GM21717 (cell line): Measurements from ENCODE around the gene SPACDR.

Experiments used
- ATAC-seq: cut with Tn5 transposase; IDR thresholded peaks from one replicate; pipeline ENCODE4 v1.9.1; 2021; ENCODE audit warnings: mild to moderate bottlenecking, moderate library complexity; ENCODE audit not compliant: unreplicated experiment

SPACDR gene

DNA sequence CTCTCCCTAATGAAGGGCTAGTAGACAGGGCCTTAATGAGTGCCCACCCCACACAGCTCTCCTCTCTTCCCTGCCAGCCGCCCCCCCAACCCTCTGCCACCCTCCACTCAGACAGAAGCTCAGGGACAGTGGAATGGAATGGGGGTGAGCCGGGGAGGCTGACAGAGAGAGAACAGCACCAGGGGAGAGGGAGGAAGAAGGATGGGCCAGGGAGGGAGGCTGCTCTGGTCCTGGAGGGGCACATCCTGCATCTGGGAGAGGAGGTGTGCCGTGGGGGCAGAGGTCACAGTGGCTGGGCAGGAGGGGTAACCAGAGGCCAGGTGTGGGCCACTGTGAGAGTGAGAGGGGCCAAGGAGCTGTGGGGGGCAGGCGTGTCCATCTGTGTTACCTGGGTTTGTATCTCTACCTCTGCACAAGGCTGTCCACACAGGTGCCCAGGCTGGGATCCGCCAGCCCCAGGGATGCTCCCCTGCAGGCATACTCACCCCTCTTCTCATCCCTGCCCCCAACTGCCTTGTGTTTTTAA is 22.1 kb upstream of the SPACDR start:
- no peak for ATAC-seq

DNA sequence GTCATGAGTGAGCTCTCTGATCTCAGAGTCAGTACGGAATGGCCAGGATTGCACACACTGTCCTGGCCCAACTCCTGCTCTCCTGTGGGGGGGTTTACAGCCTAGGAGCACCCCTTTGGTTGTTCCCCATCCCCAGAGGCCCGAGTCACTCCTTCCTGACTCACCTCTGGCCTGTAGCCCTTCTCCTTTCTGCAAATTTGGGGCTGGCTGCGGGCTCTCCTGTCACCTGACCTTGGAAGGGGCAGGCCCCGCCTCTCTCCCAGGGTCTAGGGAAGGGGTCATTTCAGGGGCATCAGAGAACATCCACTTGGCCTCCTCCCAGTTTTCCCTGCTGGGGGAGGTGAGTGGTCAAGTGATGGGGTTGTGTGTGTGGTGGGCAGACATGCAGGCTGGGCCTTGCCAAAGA is 21.4 kb upstream of the SPACDR start:
- ATAC-seq, result no peak

DNA sequence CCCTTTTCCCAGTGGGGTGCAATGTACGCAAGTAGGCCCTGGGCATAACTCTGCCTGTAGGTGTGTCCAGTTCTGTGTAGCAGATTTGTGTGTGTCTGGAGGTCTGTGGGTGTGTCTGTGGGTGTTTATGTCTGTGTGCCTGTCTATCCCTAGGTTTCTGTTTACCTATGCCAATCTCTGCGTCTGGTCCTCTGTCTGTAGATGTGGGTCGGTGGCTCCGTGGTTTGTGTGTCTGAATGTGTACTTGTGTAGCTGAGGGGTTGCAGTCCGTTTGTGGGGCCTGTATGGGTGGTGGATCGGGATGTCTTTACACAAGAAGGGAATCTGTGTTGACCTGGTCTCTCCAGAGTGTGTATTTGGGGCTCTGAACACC is 20.6 kb upstream of the SPACDR start:
- no peak for ATAC-seq

DNA sequence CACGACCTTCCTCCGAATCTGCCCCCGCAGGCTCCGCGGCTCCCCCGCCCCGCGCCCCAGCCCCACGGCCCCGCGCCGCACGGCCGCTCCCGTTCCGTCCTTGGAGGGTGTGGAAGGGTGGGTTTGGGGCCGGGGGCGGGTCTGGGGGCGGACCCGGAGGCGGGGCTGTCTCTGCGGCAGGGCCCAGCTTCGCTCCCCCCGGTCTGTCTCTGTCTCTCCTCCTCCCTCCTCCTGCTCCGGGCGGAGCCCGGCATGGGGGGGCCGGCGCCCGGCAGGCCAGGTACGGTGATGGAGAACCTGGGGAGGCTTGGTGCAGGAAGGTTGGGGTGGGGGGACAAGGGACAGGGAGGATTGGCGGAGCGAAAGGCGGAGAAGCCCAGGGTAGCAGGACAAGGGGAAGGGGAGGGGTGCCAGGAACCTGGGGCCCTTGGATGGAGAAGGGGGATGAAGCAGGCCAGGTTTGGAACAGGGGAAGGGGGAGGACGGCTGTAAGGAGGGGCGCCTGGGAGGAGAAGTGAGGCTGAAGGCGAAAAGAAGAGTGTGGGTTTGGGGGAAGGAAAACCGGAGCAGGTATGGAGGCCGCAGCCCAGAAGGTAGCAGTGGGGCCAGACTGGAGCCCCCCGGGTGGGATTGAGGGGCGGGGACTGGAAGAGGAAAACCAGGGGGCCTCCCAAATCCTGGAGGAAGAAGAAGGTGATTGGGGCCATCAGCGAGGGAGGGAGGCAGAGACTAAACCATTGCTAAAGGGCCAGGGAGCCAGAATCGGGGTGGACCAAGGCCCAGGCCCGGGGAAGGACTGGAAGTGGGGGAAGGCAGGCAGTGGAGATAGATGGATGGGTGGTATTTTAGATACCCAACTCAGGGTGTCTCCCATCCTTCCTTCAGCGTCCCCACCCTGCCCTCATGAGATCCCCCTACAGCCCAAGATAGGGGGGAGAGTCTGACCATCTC is 19.9 kb upstream of the SPACDR start, which contains the start of gene NYAP1:
Gene NYAP1, plus strand, starts transcription at position 206 of the 951 bp plus-strand sequence. CDS start 1,385 bp downstream, outside the sequence.
- ATAC-seq, result no peak

DNA sequence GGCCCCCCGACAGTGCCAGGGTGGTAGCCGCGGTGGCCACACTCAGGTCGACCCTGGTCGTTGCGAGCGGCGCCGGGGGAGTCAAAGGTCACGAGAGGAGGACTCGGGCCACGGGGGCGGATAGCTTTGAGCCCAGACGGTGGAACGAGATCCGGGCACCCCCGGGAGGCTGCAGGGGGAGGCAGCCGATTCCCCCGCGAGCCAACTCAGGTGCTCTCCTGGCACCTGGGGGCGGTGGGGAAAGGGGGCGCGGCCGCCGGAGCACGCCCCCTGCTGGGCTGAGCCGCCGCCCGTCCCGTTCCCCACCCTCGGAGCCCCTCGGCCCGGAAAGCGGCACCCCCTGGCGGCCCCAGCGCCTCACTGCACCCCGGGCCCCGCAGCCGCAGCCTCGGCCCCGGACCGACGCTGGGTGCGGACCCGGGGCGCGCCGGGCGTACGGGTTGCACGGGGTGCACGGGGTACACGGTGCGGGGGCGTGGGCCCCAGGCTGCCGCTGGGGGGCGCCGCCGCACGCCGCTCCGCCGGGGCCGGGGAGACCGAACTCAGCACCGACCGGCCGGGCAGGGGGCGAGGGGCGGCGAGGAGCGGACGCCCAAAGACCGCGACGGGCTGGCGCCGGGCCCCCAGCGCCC is 19.1 kb upstream of the SPACDR start:
- no peak for ATAC-seq

DNA sequence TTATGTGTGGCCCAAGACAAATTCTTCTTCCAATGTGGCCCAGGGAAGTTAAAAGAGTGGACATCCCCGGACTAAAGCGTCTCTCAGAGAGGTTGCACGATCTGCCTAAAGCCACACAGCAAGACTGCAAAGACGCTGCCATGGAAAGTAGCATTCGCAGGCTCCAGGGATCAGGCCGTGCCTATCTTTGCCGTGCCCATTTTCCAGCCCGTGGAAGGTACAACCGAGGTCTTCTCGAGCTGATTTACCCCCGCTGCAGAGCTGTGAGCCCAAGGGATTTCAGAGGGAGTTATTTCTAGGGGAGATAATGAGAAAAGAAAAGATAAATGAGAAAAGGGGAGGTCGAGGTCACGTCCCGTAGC is 18.6 kb upstream of the SPACDR start:
- no peak for ATAC-seq

DNA sequence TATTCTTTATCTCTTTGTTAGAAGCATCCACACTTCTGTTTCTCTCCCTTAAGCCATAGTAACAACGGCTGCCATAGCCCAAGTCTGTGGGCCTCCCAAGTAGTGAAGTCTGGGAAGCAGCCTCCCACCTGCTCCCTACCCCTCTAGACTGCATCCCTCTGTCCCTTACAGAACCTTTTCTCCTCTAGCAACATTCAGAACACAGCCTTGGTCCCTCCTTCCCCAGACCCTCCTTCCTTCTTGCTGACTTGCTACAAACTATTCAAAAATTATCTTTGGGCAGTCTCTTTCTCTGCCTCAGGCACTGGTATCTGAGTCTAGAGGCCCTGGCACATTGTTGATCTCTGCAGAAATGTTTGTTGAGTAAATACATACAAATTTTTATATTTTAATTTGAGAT is 17.4 kb upstream of the SPACDR start:
- ATAC-seq, result no peak

DNA sequence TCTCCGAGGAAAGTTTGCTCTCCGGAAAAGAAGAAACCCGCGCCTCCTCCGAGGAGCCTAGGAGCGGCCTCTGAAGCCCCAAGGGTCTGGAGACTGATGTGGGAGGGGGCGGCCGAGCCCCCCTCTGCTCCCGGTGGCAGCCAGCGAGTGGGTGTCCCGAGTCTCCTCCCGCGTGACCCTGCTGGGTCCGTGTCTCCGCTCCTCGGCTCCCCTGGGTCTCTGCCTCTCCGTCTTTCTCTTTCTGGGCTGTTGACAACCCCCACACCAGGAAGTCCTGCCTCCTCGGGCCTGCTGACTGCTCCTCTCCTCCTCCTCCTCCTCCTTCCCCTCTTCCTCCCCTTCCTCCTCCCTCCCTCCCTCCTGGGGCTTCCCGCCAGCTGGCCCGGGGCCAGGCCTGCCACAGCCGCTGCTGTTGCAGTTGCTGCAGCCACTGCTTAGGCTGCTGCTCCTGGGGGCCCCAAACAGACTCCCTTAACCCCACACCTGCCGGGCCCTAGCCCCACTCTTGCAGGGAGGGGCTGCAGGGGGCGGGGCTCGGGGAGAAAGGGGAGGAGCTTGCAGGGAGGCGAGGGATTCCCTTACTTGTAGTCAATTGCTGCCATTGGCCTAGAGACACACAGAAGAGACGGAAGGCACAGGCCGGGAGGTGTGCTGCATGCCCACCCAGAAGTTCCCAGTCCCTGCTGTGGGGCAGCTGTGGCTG is 15.0 kb upstream of the SPACDR start, which contains the start of gene TSC22D4:
Gene TSC22D4, minus strand, starts transcription at position 257 of the 703 bp plus-strand sequence. CDS start 1,176 bp downstream, outside the sequence.
- ATAC-seq, result peak; percentile 47

DNA sequence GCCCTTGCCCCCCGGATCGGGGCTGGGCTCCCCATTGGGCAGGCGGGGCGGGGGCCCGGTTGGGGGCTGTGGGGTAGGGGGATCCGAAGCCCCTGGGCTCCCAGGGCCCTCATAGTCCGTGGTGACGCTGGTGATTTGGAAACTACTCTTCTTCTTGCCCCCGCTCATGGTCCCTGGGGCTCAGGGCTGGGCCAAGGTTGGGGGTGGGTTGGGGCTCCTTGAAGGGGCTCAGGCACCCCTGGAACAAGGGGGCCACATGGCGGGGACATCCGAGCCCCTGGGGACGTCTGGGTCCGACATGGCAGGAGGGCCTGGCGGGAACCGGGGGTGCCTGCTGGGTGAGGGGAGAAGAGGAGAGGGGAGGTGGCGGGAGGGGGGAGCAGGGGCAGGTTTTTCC is 13.8 kb upstream of the SPACDR start:
- no peak for ATAC-seq

DNA sequence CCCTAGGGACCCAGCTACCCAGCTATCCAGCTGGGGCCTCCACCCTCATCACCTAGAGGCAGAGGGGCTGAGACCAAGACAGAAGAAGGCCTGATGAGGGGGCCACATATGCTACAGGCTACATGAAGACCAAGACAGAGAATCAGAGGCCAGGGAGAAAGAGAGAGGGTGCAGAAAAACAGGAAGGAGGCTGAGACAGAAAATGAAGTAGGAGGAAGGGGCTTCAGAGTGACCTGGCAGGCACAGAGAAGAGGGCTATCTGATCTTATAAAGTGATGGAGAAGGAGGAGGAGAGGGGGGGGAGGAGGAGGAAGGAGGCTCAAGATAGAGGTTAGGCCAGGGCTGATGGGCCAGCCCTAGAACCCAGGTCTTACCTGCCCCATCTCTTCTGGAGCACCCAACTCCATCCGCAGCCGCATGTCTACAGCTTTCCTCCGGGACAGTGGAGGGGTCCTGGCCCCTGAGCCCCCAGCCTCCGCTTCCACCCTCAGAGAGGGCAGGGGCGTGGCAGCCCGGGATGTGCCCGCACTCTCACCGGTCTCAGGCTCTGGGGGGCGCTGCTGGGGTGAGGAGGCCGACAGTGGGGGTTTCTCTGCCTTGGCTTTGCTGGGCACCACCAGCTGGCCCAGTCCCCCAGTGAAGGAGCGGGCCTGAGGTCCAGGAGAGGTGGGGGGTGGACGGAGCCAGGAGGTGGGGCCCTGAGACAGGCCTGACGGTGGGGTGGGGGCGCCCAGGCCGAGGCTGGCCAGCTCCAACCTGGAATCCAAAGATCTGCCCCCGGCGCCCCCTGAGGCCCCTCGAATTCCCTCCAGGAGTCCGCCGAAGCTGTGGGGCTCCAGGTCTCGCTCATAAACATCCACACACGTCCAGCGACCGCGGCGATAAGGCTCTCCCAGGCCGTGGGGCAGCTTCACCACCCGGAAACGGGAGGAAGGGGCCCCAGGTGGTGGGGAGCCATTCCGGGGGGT is 13.1 kb upstream of the SPACDR start:
- no peak for ATAC-seq

DNA sequence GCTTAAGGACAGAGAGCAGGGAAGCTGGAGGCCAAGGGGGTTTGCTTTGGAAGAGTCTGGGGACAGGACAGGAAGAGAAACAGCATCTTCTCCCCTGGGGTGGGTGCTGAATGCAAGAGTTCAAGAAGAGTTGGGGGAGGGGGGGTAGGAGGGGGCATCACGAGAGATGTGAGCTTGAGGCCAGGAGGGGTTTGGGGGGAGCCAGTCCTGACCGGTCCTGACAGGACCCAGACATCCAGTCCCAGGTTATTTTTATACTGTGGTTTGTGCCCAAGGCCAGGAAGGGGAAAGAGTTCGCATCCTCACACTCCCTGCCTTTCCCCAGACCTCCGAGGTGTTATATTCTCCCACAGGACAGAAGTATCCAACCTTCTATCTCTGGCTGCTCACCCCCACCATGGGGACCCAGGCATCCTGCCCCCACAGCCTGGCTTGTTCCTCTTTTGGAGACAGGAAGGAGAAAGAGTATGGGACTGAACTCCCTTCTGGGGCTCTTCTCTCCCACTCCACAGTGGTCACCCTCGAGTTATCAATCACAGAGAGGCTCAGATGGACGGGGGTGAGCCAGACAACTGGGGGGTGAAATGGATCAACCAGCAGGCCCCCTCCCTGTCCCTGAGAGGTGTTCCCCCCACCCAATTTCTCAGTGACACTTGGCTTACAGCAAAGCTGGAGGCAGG is 12.2 kb upstream of the SPACDR start:
- no peak for ATAC-seq

DNA sequence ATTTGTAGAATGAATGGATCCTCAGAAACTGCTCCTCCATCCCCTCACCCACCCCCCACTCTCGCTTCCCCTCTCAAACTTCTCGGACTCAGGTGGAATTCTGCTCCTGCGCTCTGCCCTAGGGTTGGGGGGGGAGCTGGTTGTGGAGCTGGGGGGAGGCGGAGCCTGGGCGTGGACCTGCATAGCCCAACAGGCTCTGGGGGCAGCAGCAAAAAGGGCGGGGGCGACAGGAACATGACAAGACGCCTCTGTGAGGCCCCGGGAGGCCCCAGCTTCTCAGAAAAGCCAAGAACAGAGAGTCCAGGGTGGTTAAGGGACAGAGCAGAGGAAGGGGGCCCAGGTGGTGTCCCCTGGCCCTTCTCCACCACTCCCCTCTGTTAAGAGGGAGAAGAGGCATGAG is 11.5 kb upstream of the SPACDR start:
- ATAC-seq, result no peak

DNA sequence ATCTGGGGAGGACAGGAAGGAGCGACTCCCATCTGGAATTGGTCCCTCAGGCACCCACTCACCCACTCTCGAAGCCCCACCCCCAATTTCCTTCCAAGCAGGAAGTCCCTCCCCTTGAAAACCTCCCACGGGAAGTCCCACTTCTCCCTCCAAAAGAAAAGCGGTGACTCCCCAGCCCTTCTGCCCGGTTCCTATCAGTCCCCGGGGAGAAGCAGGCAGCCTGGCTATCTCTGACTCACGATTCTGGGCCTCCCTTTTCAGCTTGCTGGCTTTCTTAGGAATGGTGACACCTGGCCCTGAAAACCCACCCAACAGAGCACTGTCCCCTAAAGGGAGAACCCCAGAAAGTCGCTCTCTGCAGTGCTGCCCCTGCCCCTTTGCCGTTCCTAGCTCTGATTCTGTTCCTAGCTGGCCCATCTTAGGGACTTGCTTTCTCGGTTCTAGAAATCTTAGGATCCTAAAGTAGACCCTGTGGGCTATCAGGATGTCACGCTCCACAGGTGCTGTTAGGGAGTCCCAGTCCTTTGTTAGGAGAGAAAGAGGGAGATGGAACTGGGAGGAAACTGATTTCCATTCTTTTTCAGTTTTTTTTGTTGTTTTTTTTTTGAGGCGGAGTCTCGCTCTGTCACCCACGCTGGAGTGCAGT is 8.9 kb upstream of the SPACDR start:
- ATAC-seq, result no peak

DNA sequence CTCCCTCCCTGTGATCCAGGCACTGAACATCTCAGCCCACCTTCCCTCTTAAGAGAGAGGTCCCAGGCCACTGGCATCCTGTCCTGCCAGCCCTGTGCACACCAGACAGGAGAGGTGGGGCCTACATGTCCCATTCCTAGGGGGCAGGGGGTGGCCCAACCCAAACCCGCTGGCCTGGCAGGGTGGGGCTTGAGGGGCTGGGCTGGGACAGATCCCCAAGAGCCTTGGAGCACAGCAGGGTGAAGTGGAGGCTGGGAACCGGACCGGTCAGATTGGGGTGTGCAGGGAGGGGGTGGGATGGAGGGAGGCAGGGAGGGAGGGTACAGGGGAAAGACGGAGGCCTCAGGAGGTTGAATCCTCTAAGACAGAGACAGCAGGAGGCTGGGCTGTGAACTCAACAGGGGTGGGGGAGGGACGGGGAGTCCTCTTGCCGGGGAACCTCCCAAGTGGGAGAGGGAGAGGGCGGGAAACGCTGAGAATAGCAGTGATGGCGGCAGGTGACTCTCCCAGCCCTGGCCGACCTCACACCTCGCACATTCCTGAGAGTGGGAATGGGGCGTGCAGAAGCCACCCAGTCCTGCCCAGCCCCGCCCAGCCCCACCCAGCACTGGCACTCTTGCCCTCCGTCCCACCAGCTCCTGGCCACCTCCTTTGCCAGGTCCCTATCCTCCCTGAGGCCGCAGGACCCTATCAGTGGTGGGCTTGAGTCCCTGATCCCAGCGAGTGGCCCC is 8.2 kb upstream of the SPACDR start:
- ATAC-seq, result no peak

DNA sequence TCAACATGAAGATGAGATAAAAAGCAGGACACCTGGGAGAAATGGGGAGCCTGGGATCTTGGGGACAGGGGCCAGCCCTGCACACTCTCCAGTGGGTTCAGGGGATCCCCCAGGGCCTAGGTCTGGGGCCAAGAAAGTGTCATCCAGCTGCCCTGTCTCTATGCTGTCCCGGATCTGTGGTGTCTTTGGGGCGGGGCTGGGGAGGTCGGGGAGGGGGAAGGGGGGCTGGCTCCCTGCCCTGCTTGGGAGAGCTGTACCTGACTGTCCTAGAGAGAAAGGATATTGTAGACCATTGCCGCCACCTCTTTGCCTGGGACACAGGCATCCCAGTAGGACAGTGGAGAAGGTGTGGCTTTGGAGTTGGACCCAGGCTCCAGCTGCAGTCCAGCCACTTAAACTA is 7.0 kb upstream of the SPACDR start:
- no peak for ATAC-seq

DNA sequence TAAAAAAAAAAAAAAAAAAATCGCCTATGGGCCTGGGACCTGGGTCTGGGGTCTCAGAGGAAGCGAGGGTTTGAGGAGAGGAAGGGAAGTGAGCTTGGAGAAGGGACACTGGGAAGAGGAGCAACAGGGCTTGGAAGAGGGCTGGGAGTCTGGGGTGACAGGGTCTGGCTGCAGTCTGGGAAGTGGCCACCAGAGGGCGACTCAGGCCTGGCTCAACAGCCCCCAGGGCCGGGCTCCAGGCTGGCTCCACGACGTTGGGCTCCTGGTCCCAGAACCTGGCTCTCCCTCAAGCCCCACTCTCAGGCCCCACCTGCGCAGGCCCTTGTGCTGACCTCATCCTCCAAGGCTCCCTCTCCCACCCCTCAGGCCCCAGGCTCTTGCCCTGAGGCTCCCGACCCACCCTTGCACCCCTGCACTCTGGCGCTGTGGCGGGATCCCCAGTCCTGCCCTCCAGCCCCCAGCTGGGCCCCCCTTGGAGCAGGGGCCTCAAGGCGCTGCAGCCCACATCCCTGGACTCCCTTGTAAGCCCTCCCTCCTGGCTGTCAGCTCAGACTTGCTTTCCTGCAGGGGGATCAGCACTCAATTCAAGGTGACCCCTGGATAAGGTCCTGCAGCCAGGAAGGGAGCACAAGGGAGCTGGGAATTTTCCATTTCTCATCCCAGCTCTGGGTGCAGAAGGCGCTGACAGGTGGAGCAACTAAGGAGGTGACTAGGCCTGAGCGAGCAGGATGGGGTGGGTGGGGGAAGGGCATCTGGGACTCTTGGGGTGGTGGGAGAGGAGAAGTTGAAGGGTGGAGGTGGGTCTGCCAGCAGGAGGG is 5.4 kb upstream of the SPACDR start:
- no peak for ATAC-seq

DNA sequence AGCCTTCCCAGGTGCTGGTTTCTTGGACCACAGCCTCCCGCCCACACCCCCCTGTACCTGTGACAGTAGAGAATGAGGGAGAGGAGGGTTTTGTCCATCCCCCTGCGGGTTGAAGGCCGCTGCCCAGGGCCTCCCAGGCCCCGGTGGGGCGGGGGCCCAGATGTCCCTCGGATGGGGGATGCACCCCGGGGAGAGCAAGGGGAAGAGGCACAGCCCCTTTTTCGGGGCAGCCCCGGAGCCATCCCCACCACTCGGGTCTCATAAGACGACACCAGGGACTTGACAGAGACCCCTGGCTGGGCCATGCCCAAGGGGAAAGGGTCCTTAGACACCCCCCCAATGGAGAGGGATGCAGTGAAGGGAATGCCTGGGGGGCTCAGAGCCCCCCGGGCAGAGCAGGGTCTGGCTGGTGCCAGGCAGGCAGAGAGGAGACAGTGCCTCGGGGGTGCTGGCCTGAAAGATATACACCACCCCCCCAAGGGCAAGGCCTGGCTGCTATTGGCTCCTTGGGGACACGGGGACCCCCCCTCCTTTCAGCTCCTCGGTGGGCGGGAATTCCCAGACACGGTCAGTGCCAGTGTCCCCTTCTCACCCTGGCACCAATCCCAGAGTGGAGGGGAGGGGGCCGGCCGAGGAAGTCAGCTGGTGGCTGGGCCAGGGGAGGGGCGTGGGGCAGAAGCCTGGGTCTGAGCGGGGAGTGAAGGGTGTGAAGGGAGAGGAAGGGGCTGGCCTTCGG is 3.7 kb upstream of the SPACDR start:
- ATAC-seq, result no peak
